Breast epithelium (tissue), 4 donors: ENCODE results near the gene ATL2. TPM values are rescaled to one million over a fixed set of nuclear protein-coding genes. Genes with fewer than 3 reads are reported as not detected.

Experiments used
- DNase-seq, 2 donors: peaks; one replicate each; pipeline ENCODE4 v3.0.0-alpha.2; 2019; ENCODE audit warnings: low spot score in 2 of 2
- H3K27ac ChIP-seq, 2 donors: fragments of 200-600 bp; sonication (generic) in 1 of 2; one replicate each; pipeline ENCODE4 v1.5.1; 2016 to 2019; ENCODE audit warnings: mild to moderate bottlenecking in 1 of 2
- H3K27me3 ChIP-seq, 2 donors: fragments of 200-600 bp; sonication (generic) in 1 of 2; one replicate each; pipeline versions ENCODE4 v1.5.1 to v1.6.0; 2017 to 2019; ENCODE audit warnings: control low read depth in 1 of 2, mild to moderate bottlenecking in 1 of 2
- H3K36me3 ChIP-seq: fragments of 200-600 bp; one replicate; pipeline ENCODE4 v1.5.1; 2019
- H3K4me1 ChIP-seq, 2 donors: fragments of 200-600 bp; sonication (generic); one replicate each; pipeline ENCODE4 v1.5.1; 2016 to 2019; ENCODE audit warnings: control low read depth in 1 of 2
- H3K4me3 ChIP-seq, 3 donors: fragments of 200-600 bp; sonication (generic); 1 replicate in 2 of 3; 2 replicates in 1 of 3; pipeline ENCODE4 v1.5.1; 2016 to 2019; ENCODE audit warnings: mild to moderate bottlenecking in 3 of 3, moderate library complexity in 2 of 3
- H3K9me3 ChIP-seq, 2 donors: fragments of 200-600 bp; sonication (generic) in 1 of 2; one replicate each; pipeline ENCODE4 v1.5.1; 2016 to 2019; ENCODE audit warnings: control low read depth in 1 of 2
- CTCF ChIP-seq, 3 donors: fragments of 450-650 bp; IDR thresholded peaks; one replicate each; pipeline ENCODE4 v1.5.1; 2016 to 2017; ENCODE audit warnings: antibody characterized with exemption in 3 of 3, mild to moderate bottlenecking in 3 of 3, moderate library complexity in 3 of 3
- POLR2A ChIP-seq: fragments of 450-650 bp; IDR thresholded peaks from one replicate; pipeline ENCODE4 v1.6.1; 2016; ENCODE audit warnings: antibody characterized with exemption, mild to moderate bottlenecking, moderate library complexity
- POLR2AphosphoS5 ChIP-seq, 3 donors: sonication (generic); formaldehyde crosslinking; IDR thresholded peaks; one replicate each; pipeline ENCODE4 v1.6.1; 2017; ENCODE audit warnings: antibody characterized with exemption in 3 of 3
- intact Hi-C: fragments of 100-400 bp; cut with DNase I; formaldehyde crosslinking; loops from one replicate; pipeline ENCODE4 v1.15.1; 2023; ENCODE audit warnings: low total_unique reads
- total RNA-seq, 3 donors: library from RNA; depleted of rRNA; stranded (reverse); fragments of >200 nt; gene quantifications; one replicate each; pipeline ENCODE4 v1.1.0, GENCODE V29; 2016

ATL2 gene
- total RNA-seq, 3 donors from 2014 or later = 66.4 to 179 (median 159) TPM

GRCh38 chr2:38256610-38257009 is 120.5 kb downstream of the ATL2 start:
- no peaks in the 10 kb centered on the region for H3K4me1 ChIP-seq
- no peaks in the 10 kb centered on the region for H3K27me3 ChIP-seq
- no peaks in the 10 kb centered on the region for H3K9me3 ChIP-seq
- no peak for TF ChIP-seq CTCF (IDR thresholded peaks at IDR 0.05)
- no peak for TF ChIP-seq POLR2AphosphoS5 (IDR thresholded peaks at IDR 0.05)
- TF ChIP-seq POLR2A = no peak
- no peak overlapping the region for H3K4me3 ChIP-seq
- intact Hi-C loops = no loop called here
- no peak for DNase-seq
- no peaks in the 10 kb centered on the region for H3K36me3 ChIP-seq
- H3K27ac ChIP-seq = no peak overlapping the region

- intact Hi-C loops = no loop called here
- TF ChIP-seq POLR2A = no peak
- TF ChIP-seq POLR2AphosphoS5 (IDR thresholded peaks at IDR 0.05) = no peak
- no peak for TF ChIP-seq CTCF (IDR thresholded peaks at IDR 0.05)
- H3K27ac ChIP-seq = no peak overlapping the region
- no peak for DNase-seq
- no peaks in the 10 kb centered on the region for H3K4me1 ChIP-seq
- no peaks in the 10 kb centered on the region for H3K27me3 ChIP-seq
- no peak overlapping the region for H3K4me3 ChIP-seq
- no peaks in the 10 kb centered on the region for H3K36me3 ChIP-seq
- H3K9me3 ChIP-seq = no peaks in the 10 kb centered on the region
These were observed 121.9 kb downstream of the ATL2 start for GRCh38 chr2:38255211-38255610.

- Histone ChIP-seq H3K27me3 (no peaks in the 10 kb centered on the region), H3K4me1 (no peaks in the 10 kb centered on the region), H3K9me3 (no peaks in the 10 kb centered on the region), H3K4me3 (no peak overlapping the region), H3K27ac (no peak overlapping the region), H3K36me3 (no peaks in the 10 kb centered on the region)
- intact Hi-C loops = no loop called here
- no peak for DNase-seq
- TF ChIP-seq POLR2AphosphoS5 (IDR thresholded peaks at IDR 0.05) (no peak), POLR2A (no peak), CTCF (IDR thresholded peaks at IDR 0.05) (no peak)
These were observed 122.3 kb downstream of the ATL2 start for GRCh38 chr2:38254796-38255195.

GRCh38 chr2:38251940-38252339 is 125.1 kb downstream of the ATL2 start:
- H3K4me1 ChIP-seq = no peaks in the 10 kb centered on the region
- H3K4me3 ChIP-seq = no peak overlapping the region
- no peaks in the 10 kb centered on the region for H3K36me3 ChIP-seq
- H3K9me3 ChIP-seq = no peaks in the 10 kb centered on the region
- no peaks in the 10 kb centered on the region for H3K27me3 ChIP-seq
- no peak overlapping the region for H3K27ac ChIP-seq
- DNase-seq = no peak
- TF ChIP-seq CTCF (IDR thresholded peaks at IDR 0.05) (no peak), POLR2AphosphoS5 (IDR thresholded peaks at IDR 0.05) (no peak), POLR2A (no peak)
- intact Hi-C loops = no loop called here

GRCh38 chr2:38248707-38249106 is 128.4 kb downstream of the ATL2 start:
- H3K36me3 ChIP-seq = no peaks in the 10 kb centered on the region
- DNase-seq = no peak
- no peaks in the 10 kb centered on the region for H3K27me3 ChIP-seq
- TF ChIP-seq CTCF (IDR thresholded peaks at IDR 0.05) = no peak
- TF ChIP-seq POLR2AphosphoS5 (IDR thresholded peaks at IDR 0.05) = no peak
- TF ChIP-seq POLR2A = no peak
- H3K27ac ChIP-seq = no peak overlapping the region
- intact Hi-C loops = no loop called here
- H3K9me3 ChIP-seq = no peaks in the 10 kb centered on the region
- H3K4me3 ChIP-seq = no peak overlapping the region
- H3K4me1 ChIP-seq = peaks cover 0 to 7% of the 10 kb centered on the region in 2 donors
